CD4-positive, CD25-positive, alpha-beta regulatory T cell (primary cell): ENCODE results near the gene RYR3. TPM values are rescaled to one million over a fixed set of nuclear protein-coding genes. Genes with fewer than 3 reads are reported as not detected.

ENCODE experiments used
- ATAC-seq, 2 donors: fragments of 150-1000 bp; cut with Tn5 transposase; one replicate each; pipeline ENCODE4 v1.10.0; 2021; ENCODE audit warnings: low read depth in 2 of 2, moderate number of reproducible peaks in 2 of 2, moderate library complexity in 1 of 2
- DNase-seq, 3 donors: peaks; one replicate each; pipeline versions ENCODE4 v3.0.0 to v3.0.0-alpha.2; 2012 to 2022; ENCODE audit warnings: mixed read lengths in 1 of 3
- H3K27ac ChIP-seq: one replicate; pipeline ENCODE4 v1.7.0; 2013; ENCODE audit warnings: mild to moderate bottlenecking, low read length; ENCODE audit not compliant: insufficient read depth, poor library complexity, severe bottlenecking
- H3K27me3 ChIP-seq: one replicate; pipeline ENCODE4 v1.7.0; 2013; ENCODE audit warnings: low read length; ENCODE audit not compliant: control insufficient read depth, insufficient read depth
- H3K36me3 ChIP-seq: one replicate; pipeline ENCODE4 v1.7.0; 2013; ENCODE audit warnings: mild to moderate bottlenecking, low read length, moderate library complexity; ENCODE audit not compliant: control insufficient read depth, insufficient read depth
- H3K4me1 ChIP-seq: 2 replicates; pipeline ENCODE4 v1.7.0; 2013; ENCODE audit warnings: mild to moderate bottlenecking, low read length; ENCODE audit not compliant: insufficient read depth, control insufficient read depth, poor library complexity, severe bottlenecking
- H3K4me3 ChIP-seq: one replicate; pipeline ENCODE4 v1.7.0; 2013; ENCODE audit warnings: low read depth, mild to moderate bottlenecking, low read length, moderate library complexity
- H3K9me3 ChIP-seq, 2 experiments: 1 replicate in 1 of 2; 2 replicates in 1 of 2; pipeline ENCODE4 v1.7.0; 2013; ENCODE audit warnings: low read length in 2 of 2, mild to moderate bottlenecking in 1 of 2, moderate library complexity in 1 of 2; ENCODE audit not compliant: control insufficient read depth in 2 of 2
- H3K27ac Mint-ChIP-seq, 3 donors: one replicate each; pipeline ENCODE4 v1.8.0; 2020 to 2022; ENCODE audit warnings: mild to moderate bottlenecking in 3 of 3, mixed read lengths in 3 of 3, moderate library complexity in 2 of 3
- H3K27me3 Mint-ChIP-seq: one replicate; pipeline ENCODE4 v1.8.0; 2022; ENCODE audit warnings: mild to moderate bottlenecking, mixed read lengths
- H3K36me3 Mint-ChIP-seq: one replicate; pipeline ENCODE4 v1.8.0; 2020; ENCODE audit warnings: mixed read lengths
- H3K4me1 Mint-ChIP-seq, 4 donors: one replicate each; pipeline ENCODE4 v1.8.0; 2020 to 2022; ENCODE audit warnings: mixed read lengths in 4 of 4, mild to moderate bottlenecking in 1 of 4
- H3K4me3 Mint-ChIP-seq, 4 donors: one replicate each; pipeline ENCODE4 v1.8.0; 2020 to 2022; ENCODE audit warnings: mild to moderate bottlenecking in 4 of 4, mixed read lengths in 4 of 4, moderate library complexity in 3 of 4
- H3K9me3 Mint-ChIP-seq, 7 donors: one replicate each; pipeline ENCODE4 v1.8.0; 2020 to 2022; ENCODE audit warnings: mixed read lengths in 7 of 7, mild to moderate bottlenecking in 3 of 7, moderate library complexity in 2 of 7
- polyA plus RNA-seq, 4 donors: library from polyadenylated mRNA; unstranded; fragments of 300-500 nt; fragmentation: Illumina TruSeq; gene quantifications; one replicate each; pipeline ENCODE4 v1.2.3, GENCODE V29; 2021
- total RNA-seq: library from RNA; stranded (reverse); gene quantifications from one replicate; pipeline ENCODE4 v1.2.3, GENCODE V29; 2022

RYR3 gene
- total and polyA plus RNA-seq, 5 donors from 2014 or later = 0.05 to 0.19 (median 0.09) TPM; not detected in 1

GRCh38 chr15:33500432-33501195, 189.8 kb downstream of the RYR3 start:
- H3K36me3 ChIP-seq = no peaks in the 10 kb centered on the region
- no peaks in the 10 kb centered on the region for H3K4me1 ChIP-seq
- H3K27ac ChIP-seq = no peak overlapping the region
- H3K9me3 ChIP-seq = no peaks in the 10 kb centered on the region
- ATAC-seq (no peak), DNase-seq (no peak)
- H3K4me3 ChIP-seq = no peak overlapping the region
- H3K27me3 Mint-ChIP-seq = no peaks in the 10 kb centered on the region
- no peaks in the 10 kb centered on the region for H3K36me3 Mint-ChIP-seq
- H3K9me3 Mint-ChIP-seq = peaks cover 0 to 3% (median 0%) of the 10 kb centered on the region in 7 donors
- H3K4me3 Mint-ChIP-seq = no peak overlapping the region
- no peak overlapping the region for H3K27ac Mint-ChIP-seq
- H3K4me1 Mint-ChIP-seq = no peaks in the 10 kb centered on the region
- no peaks in the 10 kb centered on the region for H3K27me3 ChIP-seq

- Histone ChIP-seq H3K4me1 (no peaks in the 10 kb centered on the region), H3K36me3 (no peaks in the 10 kb centered on the region), H3K27ac (no peak overlapping the region), H3K4me3 (no peak overlapping the region), H3K27me3 (no peaks in the 10 kb centered on the region), H3K9me3 (no peaks in the 10 kb centered on the region)
- Mint-ChIP-seq H3K4me3 (no peak overlapping the region), H3K27ac (no peak overlapping the region), H3K9me3 (peaks cover 0 to 2% (median 0%) of the 10 kb centered on the region in 7 donors), H3K36me3 (no peaks in the 10 kb centered on the region), H3K27me3 (no peaks in the 10 kb centered on the region), H3K4me1 (no peaks in the 10 kb centered on the region)
- DNase-seq (no peak), ATAC-seq (no peak)
Observed at GRCh38 chr15:33503681-33504080, 192.9 kb downstream of the RYR3 start.

GRCh38 chr15:33506781-33507296, 196.1 kb downstream of the RYR3 start:
- H3K4me1 Mint-ChIP-seq = no peaks in the 10 kb centered on the region
- H3K27ac ChIP-seq = no peak overlapping the region

GRCh38 chr15:33508703-33509102, 197.9 kb downstream of the RYR3 start:
- no peak overlapping the region for H3K4me3 Mint-ChIP-seq
- no peaks in the 10 kb centered on the region for H3K4me1 Mint-ChIP-seq
- ATAC-seq = no peak
- Histone ChIP-seq H3K4me3 (no peak overlapping the region), H3K4me1 (no peaks in the 10 kb centered on the region), H3K27me3 (no peaks in the 10 kb centered on the region), H3K27ac (no peak overlapping the region), H3K9me3 (no peaks in the 10 kb centered on the region), H3K36me3 (no peaks in the 10 kb centered on the region)
- H3K27me3 Mint-ChIP-seq = no peaks in the 10 kb centered on the region
- DNase-seq = no peak
- H3K36me3 Mint-ChIP-seq = no peaks in the 10 kb centered on the region
- peaks cover 0 to 2% (median 0%) of the 10 kb centered on the region in 7 donors for H3K9me3 Mint-ChIP-seq
- H3K27ac Mint-ChIP-seq = no peak overlapping the region

More at GRCh38 chr15:33506781-33507296, 196.1 kb downstream of the RYR3 start:
- DNase-seq (no peak), ATAC-seq (no peak)
- Mint-ChIP-seq H3K27me3 (no peaks in the 10 kb centered on the region), H3K9me3 (peaks cover 0 to 2% (median 0%) of the 10 kb centered on the region in 7 donors), H3K36me3 (no peaks in the 10 kb centered on the region), H3K4me3 (no peak overlapping the region), H3K27ac (no peak overlapping the region)
- Histone ChIP-seq H3K9me3 (no peaks in the 10 kb centered on the region), H3K27me3 (no peaks in the 10 kb centered on the region), H3K4me3 (no peak overlapping the region), H3K36me3 (no peaks in the 10 kb centered on the region), H3K4me1 (no peaks in the 10 kb centered on the region)

- no peak for DNase-seq
- Histone ChIP-seq H3K36me3 (no peaks in the 10 kb centered on the region), H3K4me1 (no peaks in the 10 kb centered on the region), H3K27ac (no peak overlapping the region), H3K27me3 (no peaks in the 10 kb centered on the region), H3K9me3 (no peaks in the 10 kb centered on the region), H3K4me3 (no peak overlapping the region)
- no peak for ATAC-seq
- no peaks in the 10 kb centered on the region for H3K36me3 Mint-ChIP-seq
- H3K9me3 Mint-ChIP-seq = peaks cover 0 to 2% (median 0%) of the 10 kb centered on the region in 7 donors
- peaks cover 8% of the 10 kb centered on the region for H3K27me3 Mint-ChIP-seq
- no peaks in the 10 kb centered on the region for H3K4me1 Mint-ChIP-seq
- no peak overlapping the region for H3K4me3 Mint-ChIP-seq
- H3K27ac Mint-ChIP-seq = no peak overlapping the region
Observed at GRCh38 chr15:33515121-33515520, 204.4 kb downstream of the RYR3 start.

GRCh38 chr15:33516563-33516962, 205.8 kb downstream of the RYR3 start:
- H3K4me3 ChIP-seq = no peak overlapping the region
- H3K36me3 Mint-ChIP-seq = no peaks in the 10 kb centered on the region
- no peak overlapping the region for H3K27ac Mint-ChIP-seq
- DNase-seq (no peak), ATAC-seq (no peak)
- H3K9me3 Mint-ChIP-seq = peaks cover 0 to 3% (median 0%) of the 10 kb centered on the region in 7 donors
- no peaks in the 10 kb centered on the region for H3K36me3 ChIP-seq
- no peaks in the 10 kb centered on the region for H3K4me1 Mint-ChIP-seq
- H3K27me3 Mint-ChIP-seq = peaks cover 8% of the 10 kb centered on the region
- no peaks in the 10 kb centered on the region for H3K4me1 ChIP-seq
- no peak overlapping the region for H3K4me3 Mint-ChIP-seq
- H3K9me3 ChIP-seq = no peaks in the 10 kb centered on the region
- H3K27ac ChIP-seq = no peak overlapping the region
- H3K27me3 ChIP-seq = no peaks in the 10 kb centered on the region

- DNase-seq = no peak
- no peak for ATAC-seq
- H3K27me3 Mint-ChIP-seq = peaks cover 8% of the 10 kb centered on the region
- Histone ChIP-seq H3K27ac (no peak overlapping the region), H3K4me3 (no peak overlapping the region), H3K4me1 (no peaks in the 10 kb centered on the region), H3K9me3 (no peaks in the 10 kb centered on the region), H3K36me3 (no peaks in the 10 kb centered on the region), H3K27me3 (no peaks in the 10 kb centered on the region)
- no peaks in the 10 kb centered on the region for H3K4me1 Mint-ChIP-seq
- H3K36me3 Mint-ChIP-seq = no peaks in the 10 kb centered on the region
- H3K9me3 Mint-ChIP-seq = peaks cover 0 to 3% (median 0%) of the 10 kb centered on the region in 7 donors
- no peak overlapping the region for H3K4me3 Mint-ChIP-seq
- H3K27ac Mint-ChIP-seq = no peak overlapping the region
Observed at GRCh38 chr15:33517944-33518343, 207.2 kb downstream of the RYR3 start.

- no peaks in the 10 kb centered on the region for H3K36me3 Mint-ChIP-seq
- no peak overlapping the region for H3K27ac Mint-ChIP-seq
- Histone ChIP-seq H3K27me3 (no peaks in the 10 kb centered on the region), H3K4me1 (no peaks in the 10 kb centered on the region), H3K9me3 (no peaks in the 10 kb centered on the region), H3K4me3 (no peak overlapping the region), H3K27ac (no peak overlapping the region), H3K36me3 (no peaks in the 10 kb centered on the region)
- H3K9me3 Mint-ChIP-seq = peaks cover 0 to 3% (median 0%) of the 10 kb centered on the region in 7 donors
- ATAC-seq = no peak
- H3K4me3 Mint-ChIP-seq = no peak overlapping the region
- H3K27me3 Mint-ChIP-seq = peaks cover 8% of the 10 kb centered on the region
- no peak for DNase-seq
- no peaks in the 10 kb centered on the region for H3K4me1 Mint-ChIP-seq
Observed at GRCh38 chr15:33518421-33518820, 207.7 kb downstream of the RYR3 start.
